Activated naive CD4-positive, alpha-beta T cell treated with Interleukin-2 at 50 U/mL for 16 hours (primary cell): ENCODE results near the gene LRCH4.

Experiments used
- DNase-seq: peaks from one replicate; pipeline ENCODE4 v3.0.0-alpha.2; 2020

LRCH4 gene

DNA sequence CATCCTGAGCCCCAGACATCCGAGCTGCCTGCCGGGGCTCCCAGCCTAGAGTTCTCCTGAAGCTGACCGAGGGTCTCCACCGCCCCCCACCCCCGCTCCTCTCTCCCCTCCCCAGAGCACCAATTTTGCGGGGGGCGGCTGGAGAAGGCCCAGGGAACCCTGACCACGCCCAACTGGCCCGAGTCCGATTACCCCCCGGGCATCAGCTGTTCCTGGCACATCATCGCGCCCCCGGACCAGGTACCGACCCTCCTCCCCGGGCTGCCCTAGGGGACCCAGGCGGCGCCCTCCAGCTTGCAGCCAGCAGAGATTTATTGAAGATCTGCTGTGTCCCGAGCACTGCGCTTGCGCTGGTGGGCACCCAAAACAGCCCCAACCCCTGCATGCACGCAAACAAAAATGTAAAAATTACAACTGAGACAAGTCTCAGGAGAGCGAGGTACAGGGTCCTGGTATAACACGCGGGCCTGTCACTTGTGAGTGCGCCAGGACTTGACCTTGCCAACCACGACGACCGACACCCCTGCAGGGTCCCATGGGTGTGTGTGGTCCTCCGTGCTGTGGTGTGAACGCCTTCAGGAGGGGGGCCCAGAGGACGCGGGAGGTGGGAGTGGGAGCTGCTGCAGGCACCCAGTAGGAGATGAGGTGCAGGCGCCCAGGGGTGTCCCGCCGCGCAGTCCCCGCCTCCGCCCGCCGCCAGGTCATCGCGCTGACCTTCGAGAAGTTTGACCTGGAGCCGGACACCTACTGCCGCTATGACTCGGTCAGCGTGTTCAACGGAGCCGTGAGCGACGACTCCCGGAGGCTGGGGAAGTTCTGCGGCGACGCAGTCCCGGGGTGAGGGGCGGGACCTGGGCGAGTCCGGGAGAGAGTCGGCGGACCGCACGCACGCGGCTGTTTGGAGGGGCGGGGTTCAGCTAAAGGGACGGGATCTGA, 19.3 kb upstream of the LRCH4 start:
- DNase-seq: peak; percentile 44

- peak; percentile 78 for DNase-seq
Measured at GRCh38 chr7:100604028-100604975, 18.4 kb upstream of the LRCH4 start.

- no peak for DNase-seq
Measured at GRCh38 chr7:100603726-100604027, 17.7 kb upstream of the LRCH4 start.

- no peak for DNase-seq
Measured at GRCh38 chr7:100602889-100603725, 17.2 kb upstream of the LRCH4 start.

- no peak for DNase-seq
Measured at GRCh38 chr7:100600730-100601038, 14.8 kb upstream of the LRCH4 start.

- no peak for DNase-seq
Measured at GRCh38 chr7:100599911-100600729, 14.2 kb upstream of the LRCH4 start.

DNA sequence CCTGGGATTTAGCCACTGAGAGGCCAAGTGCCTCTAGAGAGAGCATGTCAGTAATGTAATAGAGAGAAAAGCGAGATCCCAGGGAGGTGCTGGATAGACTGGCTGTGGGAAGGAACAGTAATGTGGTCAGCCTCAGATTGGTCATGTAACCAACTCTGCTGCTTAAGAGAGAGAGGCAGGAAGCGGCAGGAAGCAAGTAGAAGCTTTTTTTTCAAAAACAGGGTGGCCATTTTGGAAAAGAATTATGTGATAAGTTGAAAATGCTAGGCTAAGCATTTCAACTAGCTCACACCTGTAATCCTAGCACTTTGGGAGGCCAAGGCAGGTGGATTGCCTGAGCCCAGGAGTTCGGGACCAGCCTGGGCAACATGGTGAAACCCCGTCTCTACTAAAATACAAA, 12.5 kb upstream of the LRCH4 start:
- no peak for DNase-seq

- no peak for DNase-seq
Measured at GRCh38 chr7:100595188-100595587, 9.3 kb upstream of the LRCH4 start.

- DNase-seq: no peak
Measured at GRCh38 chr7:100591596-100591995, 5.7 kb upstream of the LRCH4 start.

- DNase-seq: no peak
Measured at GRCh38 chr7:100590077-100590737, 4.3 kb upstream of the LRCH4 start.

- DNase-seq: no peak
Measured at GRCh38 chr7:100589341-100589947, 3.5 kb upstream of the LRCH4 start.

GRCh38 chr7:100588438-100588837, 2.5 kb upstream of the LRCH4 start:
- DNase-seq: no peak

DNA sequence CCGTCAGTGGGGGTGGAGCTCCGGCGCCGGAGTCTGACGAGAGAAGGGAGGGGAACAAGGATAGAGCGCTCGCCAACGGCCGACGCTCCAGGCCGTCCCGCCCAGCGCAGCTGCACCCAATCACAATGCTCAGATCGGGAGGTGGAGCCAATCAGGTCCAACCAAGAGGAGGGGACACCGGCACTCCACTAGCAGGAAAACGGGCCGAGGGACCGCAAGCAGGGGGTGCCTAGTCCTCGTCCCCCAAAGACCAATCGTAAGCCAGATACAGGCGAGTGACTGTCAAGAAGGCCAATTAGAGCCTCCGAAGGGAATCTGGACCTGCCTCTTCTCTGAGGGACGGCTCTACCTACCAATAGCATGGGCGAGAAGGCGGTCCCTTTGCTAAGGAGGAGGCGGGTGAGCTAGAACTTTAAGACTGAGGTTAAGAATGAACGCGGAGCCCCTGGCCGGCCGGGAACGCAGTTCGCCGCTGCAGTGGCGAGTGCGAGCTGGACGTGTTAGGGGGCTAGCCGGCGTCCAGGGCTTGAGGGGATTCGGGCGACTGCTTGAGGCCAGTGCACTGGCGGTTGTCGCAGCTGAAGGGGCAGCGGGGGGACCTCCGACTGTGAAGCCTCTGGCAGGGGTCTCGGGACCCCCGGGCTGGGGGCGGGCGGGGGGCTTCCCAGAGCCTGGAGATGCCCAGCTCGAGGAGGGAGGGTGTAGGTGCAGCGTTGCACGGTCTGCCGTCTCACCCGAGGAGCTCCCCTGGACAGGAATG, 517 bp upstream of the LRCH4 start, which contains the start of gene FBXO24:
Gene FBXO24 (plus strand): TSS at position 63 of the 760 bp plus-strand sequence. CDS start 298 bp downstream, at position 361.
- peak; percentile 100 for DNase-seq

DNA sequence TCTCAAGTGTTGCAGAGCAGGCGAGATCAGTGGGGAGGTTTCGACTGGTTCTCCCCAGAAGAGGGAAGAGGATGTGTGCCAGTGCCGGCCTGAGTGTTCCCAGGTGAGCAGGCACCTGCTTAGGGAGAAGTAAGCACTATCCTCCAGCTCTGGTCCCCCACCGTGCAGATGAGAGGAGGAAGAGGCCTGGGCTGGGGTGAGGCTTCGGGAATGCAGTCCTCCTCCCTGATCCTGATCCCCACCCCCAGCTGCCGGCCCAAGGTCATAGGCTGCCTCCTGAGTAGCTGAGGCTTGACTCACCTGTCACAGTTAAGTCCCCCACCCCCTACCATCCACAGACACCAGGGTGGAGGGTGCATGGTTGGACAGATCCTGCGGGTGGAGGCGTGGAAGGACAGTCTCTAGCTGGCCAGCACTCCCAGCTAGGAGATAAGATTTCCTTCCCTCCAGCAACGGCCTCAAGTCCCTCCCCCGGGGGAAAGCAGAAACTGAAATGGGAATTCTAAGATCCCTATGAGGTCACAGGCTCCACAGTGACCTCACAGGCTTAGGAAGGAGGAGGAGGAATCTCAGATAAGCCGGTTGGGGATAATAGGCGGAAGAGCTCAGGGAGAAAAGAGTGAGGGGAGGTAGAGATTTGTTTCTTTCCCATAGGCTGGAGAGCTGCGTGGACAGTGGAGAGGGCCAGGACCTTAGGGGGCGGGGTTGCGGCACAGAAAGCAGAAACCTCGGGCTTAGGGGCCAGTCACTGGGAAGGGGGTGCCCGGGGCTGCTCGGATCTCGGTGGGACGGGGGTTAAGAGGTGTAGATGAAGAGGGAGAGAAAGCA, 1.0 kb downstream of the LRCH4 start:
- no peak for DNase-seq

DNA sequence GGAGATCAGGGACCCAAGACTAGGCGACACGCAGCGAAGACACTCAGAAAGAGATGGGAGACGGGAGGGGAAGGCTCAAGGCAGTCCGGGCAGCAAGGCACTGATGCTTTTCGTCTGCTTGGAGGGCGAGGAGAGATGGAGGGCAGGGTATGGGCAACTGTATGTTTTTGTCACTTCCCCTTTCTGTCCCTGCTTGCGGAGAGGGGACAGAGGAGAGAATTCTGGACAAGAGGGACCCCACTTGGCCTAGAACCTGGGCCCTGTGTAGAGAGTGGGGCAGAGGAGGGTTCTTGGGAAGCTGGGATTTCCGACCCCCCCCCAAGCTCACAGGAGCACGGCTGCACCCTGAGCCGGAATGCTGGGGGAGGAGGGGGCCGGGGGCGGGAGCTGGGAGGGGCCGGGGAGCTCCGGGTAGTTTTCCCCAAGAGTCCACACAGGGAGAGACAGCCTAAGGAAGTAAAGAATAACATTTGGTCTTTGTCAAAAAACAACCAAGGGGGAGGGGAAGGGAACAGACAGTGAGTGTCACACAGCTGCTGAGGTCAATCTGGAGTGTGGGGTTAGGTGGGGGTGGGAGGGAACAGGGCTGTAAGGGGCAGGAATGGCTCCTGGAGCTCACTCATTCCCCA, 1.8 kb downstream of the LRCH4 start:
- no peak for DNase-seq

GRCh38 chr7:100583132-100584053, 2.5 kb downstream of the LRCH4 start:
- peak; percentile 68 for DNase-seq

GRCh38 chr7:100582650-100583049, 3.3 kb downstream of the LRCH4 start:
- DNase-seq: no peak
